Fibroblast of skin of right quadriceps (primary cell): ENCODE results near the gene TMEM30B.
"Not testable (repeated sequence)": the region's sequence is repeated elsewhere in the genome, so short reads cannot be mapped to it uniquely, and the experiment has no call there.

Source experiments
- DNase-seq: peaks from one replicate; pipeline ENCODE4 v3.0.0-alpha.2; 2013

Gene TMEM30B

GRCh38 chr14:61281186-61281947 lies at the start of gene TMEM30B:
TMEM30B (minus strand) TSS chr14:61281338; CDS start chr14:61281147, 191 bp downstream.
- no peak for DNase-seq

DNA sequence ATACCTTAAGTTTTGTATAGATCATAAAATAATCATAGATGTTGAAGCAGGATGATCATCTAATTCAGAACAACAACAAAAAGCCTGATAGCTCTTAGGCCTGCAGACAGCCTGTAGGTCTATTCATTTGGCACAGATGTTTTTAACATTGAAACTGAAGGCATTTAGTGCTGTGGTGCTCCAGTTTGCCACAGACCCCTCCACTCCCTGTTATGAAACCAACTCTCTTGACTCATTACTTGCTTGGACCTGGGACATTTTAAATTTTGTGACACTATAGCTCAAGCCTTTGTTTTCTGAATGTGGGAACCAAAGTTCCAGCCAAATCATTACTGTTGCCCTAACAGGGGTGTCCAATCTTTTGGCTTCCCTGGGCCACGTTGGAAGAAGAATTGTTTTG lies 49.4 kb upstream of the TMEM30B start:
- DNase-seq = no peak

GRCh38 chr14:61329478-61330051 lies 48.4 kb upstream of the TMEM30B start:
- DNase-seq = no peak

- DNase-seq = no peak
These were observed 47.6 kb upstream of the TMEM30B start for GRCh38 chr14:61328626-61329262.

DNA sequence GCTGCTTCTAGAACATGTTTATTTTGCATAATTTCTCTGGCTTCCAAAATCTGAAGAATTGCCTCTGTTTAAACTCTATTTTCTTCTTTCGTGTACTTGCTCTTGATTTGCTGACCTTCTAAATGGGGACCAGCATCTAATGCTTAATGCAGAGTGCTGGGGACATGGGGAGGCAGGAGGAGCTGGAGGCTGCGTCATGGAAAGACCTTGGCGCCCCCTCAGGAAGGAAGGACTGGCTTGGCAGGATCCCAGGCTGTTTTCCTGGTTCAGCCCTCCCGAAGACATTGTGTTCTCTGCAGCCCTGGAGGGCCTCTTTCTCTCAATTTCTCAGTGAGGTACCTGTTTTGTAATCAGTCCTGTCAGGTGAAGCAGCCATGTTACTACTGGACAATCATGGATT lies 45.7 kb upstream of the TMEM30B start:
- no peak for DNase-seq

- no peak for DNase-seq
These were observed 45.0 kb upstream of the TMEM30B start for GRCh38 chr14:61326146-61326545.

- DNase-seq = no peak
These were observed 44.0 kb upstream of the TMEM30B start for GRCh38 chr14:61325166-61325565.

DNA sequence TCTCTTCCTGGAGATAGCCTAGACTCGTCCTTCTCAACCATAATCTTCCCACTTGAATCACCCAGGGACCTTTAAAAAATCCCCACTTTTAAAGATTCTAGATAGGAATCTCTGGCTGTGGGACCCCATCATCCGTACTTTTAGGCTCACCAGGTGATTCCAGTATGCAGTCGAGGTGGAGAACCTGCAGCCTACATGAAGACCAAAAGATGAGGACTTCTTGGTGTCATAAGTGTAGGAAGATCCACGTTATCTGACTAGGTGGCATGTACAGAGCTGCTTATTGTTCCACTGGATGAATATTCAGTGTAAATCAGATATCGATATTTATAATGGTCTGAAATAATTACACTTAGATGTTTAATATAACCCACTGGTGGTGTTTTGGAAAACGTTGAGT lies 42.8 kb upstream of the TMEM30B start:
- DNase-seq = no peak

DNA sequence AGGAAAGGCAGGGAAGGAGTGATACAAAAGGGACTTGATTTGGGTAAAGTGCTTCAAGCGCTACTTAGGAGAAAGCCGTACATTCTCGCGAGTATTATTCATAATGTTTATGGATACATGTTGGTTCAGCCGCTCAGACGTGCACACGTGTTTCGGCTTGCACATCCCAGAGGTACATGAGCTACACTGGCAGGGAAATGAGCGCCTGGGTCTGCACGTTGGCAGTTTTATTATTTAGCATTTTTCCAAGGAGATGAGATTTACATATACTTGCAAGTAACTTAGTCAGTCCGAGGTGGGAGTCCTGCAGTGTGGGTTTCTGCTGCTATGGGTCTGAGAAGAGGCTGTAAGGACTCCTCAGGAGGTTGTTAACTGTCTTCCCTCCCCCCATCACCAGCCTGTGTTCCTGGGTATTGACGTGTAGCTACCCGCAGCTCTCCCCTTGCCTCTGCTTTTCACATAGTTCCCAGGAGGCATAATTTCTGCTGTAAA lies 41.7 kb upstream of the TMEM30B start:
- no peak for DNase-seq

DNA sequence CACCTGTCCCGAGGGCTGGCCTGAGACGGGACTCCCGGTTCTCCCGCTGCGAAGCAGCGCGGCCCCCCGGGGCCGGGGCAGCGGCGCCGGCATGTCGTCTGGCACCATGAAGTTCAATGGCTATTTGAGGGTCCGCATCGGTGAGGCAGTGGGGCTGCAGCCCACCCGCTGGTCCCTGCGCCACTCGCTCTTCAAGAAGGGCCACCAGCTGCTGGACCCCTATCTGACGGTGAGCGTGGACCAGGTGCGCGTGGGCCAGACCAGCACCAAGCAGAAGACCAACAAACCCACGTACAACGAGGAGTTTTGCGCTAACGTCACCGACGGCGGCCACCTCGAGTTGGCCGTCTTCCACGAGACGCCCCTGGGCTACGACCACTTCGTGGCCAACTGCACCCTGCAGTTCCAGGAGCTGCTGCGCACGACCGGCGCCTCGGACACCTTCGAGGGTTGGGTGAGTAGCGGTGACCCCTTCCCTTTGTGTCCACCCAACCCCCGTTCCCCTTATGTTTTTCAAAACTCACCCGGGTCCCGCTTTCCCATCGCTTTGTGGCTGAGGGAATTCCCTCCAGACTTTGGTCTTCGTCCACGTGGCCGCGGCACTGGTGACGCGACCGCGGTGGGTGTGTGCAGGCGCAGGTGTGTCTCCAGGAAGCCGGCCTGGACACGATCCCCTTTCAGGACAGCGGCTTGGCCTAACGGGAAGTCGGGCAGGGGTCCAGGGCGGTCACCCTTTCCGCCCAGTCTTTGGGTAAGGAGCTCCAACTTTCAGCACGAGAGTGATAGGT lies 41.1 kb upstream of the TMEM30B start:
- DNase-seq = no peak

DNA sequence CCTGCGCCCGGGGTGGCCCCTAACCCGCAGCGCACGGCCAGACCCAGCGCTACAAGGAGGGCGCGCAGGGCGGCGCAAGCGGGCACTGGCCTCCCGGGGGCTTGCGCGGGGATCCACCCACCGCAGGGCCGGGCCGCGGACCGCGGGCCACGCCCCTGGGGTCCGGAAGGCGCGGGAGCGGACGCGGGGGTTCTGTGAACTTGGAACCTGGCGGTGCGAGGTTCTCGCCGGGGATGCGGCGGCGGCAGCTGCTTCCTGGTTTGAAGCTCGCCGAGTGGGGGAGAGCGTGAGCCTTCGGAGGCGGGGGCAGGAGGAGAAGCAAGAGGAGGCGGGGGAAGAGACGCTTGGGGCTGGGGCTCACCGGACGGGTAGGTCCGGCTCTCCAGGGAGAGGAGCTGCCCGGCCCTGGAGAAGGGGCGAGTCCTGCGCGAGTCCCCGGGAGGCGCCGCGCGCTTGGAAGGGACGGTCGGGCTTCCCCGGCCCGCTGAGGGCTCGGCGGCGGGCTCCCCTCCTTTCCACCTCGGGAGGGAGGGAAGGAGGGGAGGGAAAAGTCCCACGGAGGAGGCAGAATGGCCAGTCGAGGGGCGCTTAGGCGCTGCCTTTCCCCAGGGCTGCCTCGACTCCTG lies 40.4 kb upstream of the TMEM30B start, which contains the start of gene PRKCH:
PRKCH (plus strand) TSS at position 195 of the 626 bp plus-strand sequence. CDS start 523 bp downstream, outside the sequence.
- peak; percentile 13 for DNase-seq

DNA sequence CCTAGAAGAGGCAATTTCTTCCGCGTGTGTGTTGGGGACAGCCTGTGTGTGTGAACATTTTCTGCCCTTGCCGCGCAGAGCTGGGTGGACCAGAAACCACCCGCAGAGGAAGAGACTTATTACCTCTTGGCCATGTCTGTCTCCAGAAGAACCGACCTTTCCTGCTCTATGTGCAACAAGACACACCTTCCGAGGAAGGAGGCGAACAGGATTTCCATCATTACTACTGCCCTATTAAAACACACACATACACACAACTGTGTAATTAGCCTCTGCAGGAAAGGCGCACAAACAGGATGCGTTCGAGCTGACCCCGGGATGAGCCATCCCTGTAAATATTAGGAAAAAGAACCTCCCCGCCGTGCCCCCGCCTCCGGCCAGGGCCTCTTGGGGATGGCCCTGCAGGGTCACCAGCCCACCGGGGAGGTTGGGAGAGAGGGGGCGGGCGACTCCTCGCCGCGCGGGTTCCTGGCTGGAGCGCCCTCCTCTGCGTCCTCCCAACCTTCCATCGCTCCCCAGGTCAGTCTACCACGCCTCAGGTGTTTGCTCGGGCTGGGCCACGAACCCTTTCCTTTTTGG lies 39.8 kb upstream of the TMEM30B start:
- DNase-seq = no peak

- DNase-seq = not testable (repeated sequence)
These were observed 39.0 kb upstream of the TMEM30B start for GRCh38 chr14:61320170-61320569.

DNA sequence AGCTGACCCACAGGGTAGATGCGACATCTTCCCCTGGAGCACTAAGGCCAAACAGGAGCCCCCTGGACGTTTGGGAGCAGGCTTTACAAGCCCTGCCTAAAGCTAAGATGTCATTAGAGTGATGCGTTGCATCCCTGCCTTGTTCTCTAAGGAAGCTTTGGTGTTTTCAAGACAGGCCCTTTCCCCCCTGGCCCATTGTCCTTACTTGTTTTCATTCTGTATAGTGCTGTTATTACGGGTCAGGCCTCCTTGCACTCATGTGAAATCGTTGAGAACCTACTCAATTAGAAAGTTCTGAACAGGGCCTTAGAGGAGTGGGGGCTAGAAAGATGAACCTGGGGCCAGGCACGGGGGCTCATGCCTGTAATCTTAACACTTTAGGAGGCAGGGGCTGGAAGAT lies 38.6 kb upstream of the TMEM30B start:
- no peak for DNase-seq

GRCh38 chr14:61319086-61319485 lies 37.9 kb upstream of the TMEM30B start:
- no peak for DNase-seq

DNA sequence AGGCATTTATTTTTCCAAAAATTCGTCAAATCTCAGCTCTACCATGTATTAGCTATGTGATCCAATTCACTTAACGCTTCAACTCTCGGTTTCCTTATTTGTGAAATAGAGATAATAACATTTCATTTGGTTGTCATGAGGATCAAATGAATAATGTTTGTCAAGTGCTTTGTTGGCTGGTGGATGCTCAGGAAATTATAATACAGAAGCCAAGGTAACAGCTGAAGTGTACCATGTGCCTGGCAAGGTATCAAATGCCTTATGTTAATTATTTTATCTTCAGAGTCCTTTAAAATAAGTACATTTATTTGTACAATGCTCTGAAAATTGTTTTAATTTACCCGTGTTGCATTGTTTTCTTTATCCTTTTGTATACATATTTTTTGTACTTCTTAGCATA lies 34.2 kb upstream of the TMEM30B start:
- no peak for DNase-seq

- DNase-seq = not testable (repeated sequence)
These were observed 27.6 kb upstream of the TMEM30B start for GRCh38 chr14:61308701-61309100.

DNA sequence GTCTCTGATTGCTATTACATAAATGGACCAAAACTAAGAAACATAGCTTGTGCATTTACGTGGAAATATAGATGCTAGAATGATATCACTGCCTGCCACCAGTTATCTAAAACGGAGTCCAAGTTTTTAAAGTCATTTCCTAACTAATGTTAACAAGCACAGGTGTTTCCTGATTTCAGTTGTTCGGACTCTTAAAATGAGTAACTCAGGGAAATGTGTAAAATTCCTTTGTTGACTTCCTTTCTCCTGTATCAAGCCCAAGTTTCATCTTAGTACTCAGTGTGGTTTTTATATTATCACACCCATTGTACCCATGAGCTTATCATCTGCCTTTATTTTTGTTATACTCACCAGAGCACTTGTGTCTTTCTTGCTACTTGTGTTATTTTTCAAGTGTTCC lies 27.1 kb upstream of the TMEM30B start:
- no peak for DNase-seq

- no peak for DNase-seq
These were observed 23.6 kb upstream of the TMEM30B start for GRCh38 chr14:61304688-61305087.

DNA sequence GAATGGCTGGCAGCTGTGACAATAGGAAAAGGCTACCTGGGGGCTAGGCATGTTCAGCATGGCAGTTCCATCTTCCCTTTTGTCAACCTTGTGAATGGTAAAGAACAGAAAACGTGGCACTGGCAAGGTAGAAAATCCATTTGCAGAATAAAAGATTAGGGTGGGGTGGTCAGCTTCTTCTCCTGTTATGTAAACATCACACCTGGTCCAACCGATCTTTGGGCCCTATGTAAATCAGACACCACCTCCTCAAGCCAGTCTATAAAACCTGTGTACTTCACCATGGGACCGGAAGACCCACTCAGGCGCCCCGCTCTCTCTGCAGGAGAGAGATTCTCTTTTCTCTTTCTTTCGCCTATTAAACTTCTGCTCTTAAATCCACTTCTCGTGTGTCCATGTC lies 19.6 kb upstream of the TMEM30B start:
- DNase-seq = no peak

DNA sequence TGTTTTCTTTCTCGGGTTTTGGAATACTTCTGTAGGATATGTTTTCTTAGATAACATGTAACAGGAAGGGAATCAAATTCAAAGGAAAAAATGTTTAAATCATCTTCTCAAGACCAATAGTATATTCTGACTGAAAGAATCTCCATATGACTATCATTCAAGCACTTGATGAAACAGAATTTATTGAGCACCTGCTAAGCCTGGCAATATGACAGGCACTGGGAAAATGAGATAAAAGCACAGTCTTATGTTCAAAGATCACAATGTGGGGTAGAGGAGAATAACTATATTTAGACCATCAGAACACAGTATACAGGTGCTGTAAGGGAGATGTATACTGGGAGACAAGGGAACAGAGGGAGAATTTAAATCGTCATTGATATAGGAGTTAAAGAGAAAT lies 19.1 kb upstream of the TMEM30B start:
- no peak for DNase-seq

GRCh38 chr14:61298824-61299223 lies 17.7 kb upstream of the TMEM30B start:
- no peak for DNase-seq
